Liver (tissue), 10 donors: ENCODE data around the gene ANKRD23. TPM values are rescaled to one million over a fixed set of nuclear protein-coding genes. Genes with fewer than 3 reads are reported as not detected.

Experiments
- DNase-seq: peaks from one replicate; pipeline ENCODE4 v3.0.0-alpha.2; 2017; ENCODE audit warnings: low spot score
- H3K27ac ChIP-seq, 2 donors: one replicate each; pipeline ENCODE4 v1.7.0; 2013; ENCODE audit warnings: inconsistent platforms in 2 of 2, low read length in 2 of 2, control low read depth in 1 of 2, low read depth in 1 of 2, mild to moderate bottlenecking in 1 of 2
- H3K27me3 ChIP-seq, 4 donors: one replicate each; pipeline versions ENCODE4 v1.6.1 to v1.7.0; 2013; ENCODE audit warnings: low read length in 3 of 4, inconsistent platforms in 1 of 4, mild to moderate bottlenecking in 1 of 4, moderate library complexity in 1 of 4; ENCODE audit not compliant: control insufficient read depth in 4 of 4, insufficient read depth in 4 of 4
- H3K36me3 ChIP-seq, 4 donors: one replicate each; pipeline versions ENCODE4 v1.6.1 to v1.7.0; 2013; ENCODE audit warnings: low read length in 3 of 4, mild to moderate bottlenecking in 3 of 4, low read depth in 1 of 4, moderate library complexity in 1 of 4; ENCODE audit not compliant: control insufficient read depth in 4 of 4, insufficient read depth in 3 of 4
- H3K4me1 ChIP-seq, 4 donors: one replicate each; pipeline versions ENCODE4 v1.6.1 to v1.7.0; 2013; ENCODE audit warnings: low read length in 3 of 4, mild to moderate bottlenecking in 3 of 4, moderate library complexity in 1 of 4; ENCODE audit not compliant: control insufficient read depth in 4 of 4, insufficient read depth in 4 of 4
- H3K4me3 ChIP-seq, 3 donors: one replicate each; pipeline versions ENCODE4 v1.6.1 to v1.7.0; 2013; ENCODE audit warnings: low read length in 3 of 3, control low read depth in 1 of 3, low read depth in 1 of 3, mild to moderate bottlenecking in 1 of 3
- H3K9ac ChIP-seq, 2 donors: one replicate each; pipeline ENCODE4 v1.7.0; 2013; ENCODE audit warnings: low read length in 2 of 2, mild to moderate bottlenecking in 2 of 2, moderate library complexity in 2 of 2, control low read depth in 1 of 2, low read depth in 1 of 2
- H3K9me3 ChIP-seq, 4 donors: one replicate each; pipeline versions ENCODE4 v1.6.1 to v1.7.0; 2013; ENCODE audit warnings: low read length in 3 of 4; ENCODE audit not compliant: control insufficient read depth in 4 of 4
- ATF3 ChIP-seq: IDR thresholded peaks from 2 replicates; pipeline ENCODE4 v1.6.1; 2016; ENCODE audit warnings: antibody characterized with exemption
- EGR1 ChIP-seq, 2 donors: IDR thresholded peaks; 2 replicates each; pipeline ENCODE4 v1.6.1; 2016 to 2018; ENCODE audit warnings: antibody characterized with exemption in 2 of 2, low read depth in 2 of 2
- FOXA1 ChIP-seq: IDR thresholded peaks from 2 replicates; pipeline ENCODE4 v1.6.1; 2016; ENCODE audit warnings: antibody characterized with exemption
- FOXA2 ChIP-seq: IDR thresholded peaks from 2 replicates; pipeline ENCODE4 v1.6.1; 2016; ENCODE audit warnings: antibody characterized with exemption
- HNF4A ChIP-seq, 2 donors: conservative IDR thresholded peaks; 2 replicates each; pipeline ENCODE4 v1.6.1; 2016; ENCODE audit warnings: antibody characterized with exemption in 2 of 2, mild to moderate bottlenecking in 2 of 2
- HNF4G ChIP-seq: IDR thresholded peaks from 2 replicates; pipeline ENCODE4 v1.6.1; 2016; ENCODE audit warnings: antibody characterized with exemption
- JUND ChIP-seq, 2 donors: IDR thresholded peaks; 2 replicates each; pipeline ENCODE4 v1.6.1; 2016; ENCODE audit warnings: antibody characterized with exemption in 2 of 2
- MAX ChIP-seq: IDR thresholded peaks from 2 replicates; pipeline ENCODE4 v1.6.1; 2016; ENCODE audit warnings: antibody characterized with exemption
- REST ChIP-seq: IDR thresholded peaks from 2 replicates; pipeline ENCODE4 v1.6.1; 2016; ENCODE audit warnings: antibody characterized with exemption, mild to moderate bottlenecking
- RXRA ChIP-seq, 2 donors: IDR thresholded peaks; 2 replicates each; pipeline ENCODE4 v1.6.1; 2017 to 2018; ENCODE audit warnings: antibody characterized with exemption in 2 of 2, mild to moderate bottlenecking in 1 of 2
- SP1 ChIP-seq: IDR thresholded peaks from 2 replicates; pipeline ENCODE4 v1.6.1; 2018; ENCODE audit warnings: antibody characterized with exemption, mild to moderate bottlenecking
- YY1 ChIP-seq: IDR thresholded peaks from 2 replicates; pipeline ENCODE4 v1.6.1; 2016; ENCODE audit warnings: antibody characterized with exemption, mild to moderate bottlenecking
- ZBTB33 ChIP-seq: IDR thresholded peaks from 2 replicates; pipeline ENCODE4 v1.6.1; 2016; ENCODE audit warnings: antibody characterized with exemption
- WGBS: extraction: QIAGEN DNeasy Blood & Tissue Kit; methylation state at CpG from one replicate; pipeline ENCODE4 v1.1.7; 2013; 5-methylcytosine and 5-hydroxymethylcytosine counted together
- polyA plus RNA-seq, 2 donors: library from polyadenylated mRNA; stranded (reverse) in 1 of 2; unstranded in 1 of 2; fragments of 200-250 nt in 1 of 2; fragments of >200 nt in 1 of 2; fragmentation: Nextera tagmentation in 1 of 2; extraction: Ambion mirVana in 1 of 2; gene quantifications; one replicate each; pipeline versions ENCODE4 v1.2.1 to v1.2.3, GENCODE V29; 2013 to 2015
- small RNA-seq: library from RNA; depleted of rRNA; stranded (forward); fragments of <200 nt; gene quantifications from one replicate; pipeline ENCODE3, GENCODE V24; 2014
- total RNA-seq, 2 donors: library from RNA; depleted of rRNA; stranded (reverse); fragments of >200 nt; gene quantifications; one replicate each; pipeline ENCODE4 v1.2.3, GENCODE V29; 2014
- donor health status: healthy.
- donor health status: healthy.
- donor health status: healthy.
- donor health status: healthy.
- donor health status: healthy.

The ANKRD23 gene
- total and polyA plus RNA-seq, 4 donors, result 0.82 to 4.2 (median 1.9) TPM

DNA sequence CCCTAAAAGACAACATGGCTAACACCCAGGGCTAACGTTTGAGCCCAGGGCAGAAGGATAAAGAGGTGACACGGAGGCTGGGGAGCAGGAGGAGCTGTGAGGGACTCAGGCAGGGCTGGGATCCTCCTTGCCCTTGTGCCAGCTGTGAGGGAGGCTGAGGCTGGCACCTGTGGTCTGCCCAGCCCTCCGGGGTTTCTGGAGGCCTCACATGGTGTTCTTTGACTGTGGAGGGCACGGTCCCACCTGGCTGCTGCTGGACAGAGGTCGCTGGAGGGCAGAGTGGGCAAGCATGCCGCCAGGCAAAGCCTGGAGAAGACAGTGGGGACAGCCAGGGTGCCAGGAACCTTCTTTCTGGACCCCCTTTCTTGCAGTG, 54.6 kb downstream of the ANKRD23 start:
- Histone ChIP-seq H3K4me3 (no peak overlapping the region), H3K9me3 (no peaks in the 10 kb centered on the region), H3K27ac (no peak overlapping the region), H3K4me1 (peaks cover 1 to 18% (median 9%) of the 10 kb centered on the region in 4 donors), H3K27me3 (no peaks in the 10 kb centered on the region), H3K36me3 (no peaks in the 10 kb centered on the region), H3K9ac (no peak overlapping the region)
- 85% methylated on average over 6 of the region's 6 CpGs for WGBS
- DNase-seq, result no peak
- TF ChIP-seq EGR1 (IDR thresholded peaks at IDR 0.05; ENCODE audit: low read depth in 2 of 2) (no peak), MAX (no peak), ZBTB33 (no peak), RXRA (IDR thresholded peaks at IDR 0.05) (no peak), FOXA1 (no peak), HNF4A (conservative IDR thresholded peaks at IDR 0.05) (no peak), REST (no peak), JUND (IDR thresholded peaks at IDR 0.05) (no peak), HNF4G (no peak), SP1 (no peak), FOXA2 (no peak), YY1 (no peak), ATF3 (no peak)

DNA sequence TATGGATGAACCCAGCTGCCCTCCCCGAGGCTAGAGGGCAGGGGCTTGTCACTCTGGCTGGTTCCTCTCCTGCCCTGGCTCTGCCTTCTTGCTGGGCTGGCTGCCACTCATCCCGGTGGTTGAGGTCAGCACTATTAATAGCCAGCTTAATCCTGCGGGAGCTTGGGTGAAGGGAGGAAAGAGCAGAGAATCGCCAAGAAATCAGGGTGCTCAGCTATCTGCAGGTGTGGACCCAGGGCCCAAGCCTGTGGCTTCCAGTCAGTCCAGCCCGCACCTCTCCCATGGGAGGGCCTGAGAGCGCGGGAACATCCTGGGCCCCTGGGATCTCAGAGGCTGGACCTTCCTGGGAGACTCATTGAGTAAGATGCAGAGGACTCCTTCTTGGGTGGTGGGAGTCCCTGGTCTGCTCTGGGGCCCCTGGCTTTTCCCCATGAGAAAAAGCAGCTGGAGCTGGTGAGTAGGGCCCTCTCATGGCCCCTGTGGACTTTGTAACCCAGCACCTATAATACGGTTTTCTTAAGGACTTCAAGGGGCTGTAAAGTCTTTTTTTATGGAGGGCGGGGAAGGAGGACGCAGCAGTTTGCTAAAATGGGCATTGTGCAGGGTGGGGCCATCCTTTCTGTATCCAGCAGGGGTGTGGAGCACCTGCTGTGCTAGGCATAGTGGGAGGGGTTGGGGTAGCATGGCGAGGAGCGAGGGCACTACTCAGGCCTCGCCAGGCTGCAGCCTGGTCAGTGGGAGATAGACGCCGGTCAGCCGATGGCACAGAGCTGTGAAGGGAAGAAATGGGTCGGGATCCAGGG, 55.2 kb downstream of the ANKRD23 start:
- no peaks in the 10 kb centered on the region for H3K36me3 ChIP-seq
- WGBS, result 70% methylated on average over 17 of the region's 17 CpGs
- TF ChIP-seq JUND (IDR thresholded peaks at IDR 0.05) (peak in 1 of 2 donors; percentile 39), EGR1 (IDR thresholded peaks at IDR 0.05; ENCODE audit: low read depth in 2 of 2) (no peak), RXRA (IDR thresholded peaks at IDR 0.05) (peak; percentile 65 to 66), HNF4A (conservative IDR thresholded peaks at IDR 0.05) (peak in 1 of 2 donors; percentile 5)
- no peak overlapping the region for H3K4me3 ChIP-seq
- H3K27me3 ChIP-seq, result no peaks in the 10 kb centered on the region
- H3K9me3 ChIP-seq, result no peaks in the 10 kb centered on the region
- H3K27ac ChIP-seq, result peak overlapping the region in 1 of 2 donors; percentile 52
- no peak overlapping the region for H3K9ac ChIP-seq
- no peak for DNase-seq
- H3K4me1 ChIP-seq, result peaks cover 1 to 18% (median 9%) of the 10 kb centered on the region in 4 donors

Small RNA genes lying within 50 kb of the gene (small RNA-seq; reads per million reads assigned to genes)
- not detected for gene MIR3127

Other genes with a start within 250 kb of the ANKRD23 start
- gene KANSL3, start 205.7 kb downstream of the ANKRD23 start, total RNA-seq, result 10 to 100 TPM; 27.2 to 30.5 TPM
- gene KANSL3, start 205.7 kb downstream of the ANKRD23 start, polyA plus RNA-seq, result 1 to 10 TPM; 8.3 to 10.0 TPM
- gene FER1L5, start 201.3 kb downstream of the ANKRD23 start, total RNA-seq, result under 1 TPM in 1 of 2 donors, not detected in 1; under 0.01 TPM
- not detected for gene FER1L5, start 201.3 kb downstream of the ANKRD23 start, polyA plus RNA-seq
- gene LMAN2L, start 104.0 kb downstream of the ANKRD23 start, total RNA-seq, result 10 to 100 TPM; 12.0 to 15.1 TPM
- gene LMAN2L, start 104.0 kb downstream of the ANKRD23 start, polyA plus RNA-seq, result 10 to 100 TPM in 1 of 2 donors, 1 to 10 TPM in 1; 6.4 to 12.6 TPM
- 1 to 10 TPM; 1.9 to 2.2 TPM for gene CNNM4, start 83.1 kb downstream of the ANKRD23 start, total RNA-seq
- gene CNNM4, start 83.1 kb downstream of the ANKRD23 start, polyA plus RNA-seq, result 1 to 10 TPM in 1 of 2 donors, under 1 TPM in 1; 0.82 to 2.3 TPM
- 10 to 100 TPM; 17.0 to 19.8 TPM for gene CNNM3, start 27.8 kb downstream of the ANKRD23 start, total RNA-seq
- 10 to 100 TPM; 10.0 to 15.2 TPM for gene CNNM3, start 27.8 kb downstream of the ANKRD23 start, polyA plus RNA-seq
- 1 to 10 TPM; 4.7 to 9.3 TPM for gene ANKRD39, start 14.0 kb upstream of the ANKRD23 start, total RNA-seq
- 10 to 100 TPM; 12.1 to 22.7 TPM for gene ANKRD39, start 14.0 kb upstream of the ANKRD23 start, polyA plus RNA-seq
- 10 to 100 TPM; 13.3 to 23.2 TPM for gene SEMA4C, start 26.1 kb upstream of the ANKRD23 start, total RNA-seq
- gene SEMA4C, start 26.1 kb upstream of the ANKRD23 start, polyA plus RNA-seq, result 10 to 100 TPM in 1 of 2 donors, 1 to 10 TPM in 1; 3.7 to 13.0 TPM
- 10 to 100 TPM in 1 of 2 donors, not detected in 1; 27.3 TPM for gene FAM178B, start 142.6 kb upstream of the ANKRD23 start, total RNA-seq
- not detected for gene FAM178B, start 142.6 kb upstream of the ANKRD23 start, polyA plus RNA-seq